Upper lobe of left lung (tissue), 4 donors: ENCODE results near the gene PDS5A.

Source experiments
- CTCF ChIP-seq, 6 experiments: fragments of 450-650 bp in 4 of 6; fragments of 200-600 bp in 2 of 6; sonication (generic) in 2 of 6; IDR thresholded peaks; one replicate each; pipeline ENCODE4 v1.5.1; 2016 to 2019; ENCODE audit warnings: antibody characterized with exemption in 6 of 6
- POLR2A ChIP-seq, 4 donors: fragments of 450-650 bp; IDR thresholded peaks; one replicate each; pipeline ENCODE4 v1.5.1; 2016 to 2017; ENCODE audit warnings: antibody characterized with exemption in 4 of 4, mild to moderate bottlenecking in 2 of 4
- POLR2AphosphoS5 ChIP-seq, 2 donors: sonication (generic); formaldehyde crosslinking; IDR thresholded peaks; one replicate each; pipeline ENCODE4 v1.5.1; 2017; ENCODE audit warnings: antibody characterized with exemption in 2 of 2

- no peak for TF ChIP-seq CTCF (IDR thresholded peaks at IDR 0.05)
- TF ChIP-seq POLR2A (IDR thresholded peaks at IDR 0.05) = no peak
- TF ChIP-seq POLR2AphosphoS5 (IDR thresholded peaks at IDR 0.05) = no peak
Measured at GRCh38 chr4:39821951-39822350, 155.8 kb downstream of the PDS5A start.
